ENCODE data around the gene ARRDC5.
"Not testable (repeated sequence)": the region's sequence is repeated elsewhere in the genome, so short reads cannot be mapped to it uniquely, and the experiment has no call there.

ARRDC5 gene

GRCh38 chr19:4909897-4910593, 7.3 kb upstream of the ARRDC5 start:
- DNase-seq, result peak; percentile 67

- DNase-seq, result no peak
Observed at GRCh38 chr19:4909156-4909896, 6.6 kb upstream of the ARRDC5 start, which contains the start of gene UHRF1. Gene UHRF1 (plus strand): TSS chr19:4909501. CDS start chr19:4910886, 1,385 bp downstream.

GRCh38 chr19:4908781-4909155, 6.1 kb upstream of the ARRDC5 start:
- no peak for DNase-seq

GRCh38 chr19:4908360-4908759, 5.7 kb upstream of the ARRDC5 start:
- no peak for DNase-seq

- no peak for DNase-seq
Observed at GRCh38 chr19:4906963-4907362, 4.3 kb upstream of the ARRDC5 start.

- no peak for DNase-seq
Observed at GRCh38 chr19:4904481-4904880, 1.8 kb upstream of the ARRDC5 start.

- not testable (repeated sequence) for DNase-seq
Observed at GRCh38 chr19:4900879-4901278, 1.8 kb downstream of the ARRDC5 start.

- DNase-seq, result no peak
Observed at GRCh38 chr19:4897146-4897545, 5.5 kb downstream of the ARRDC5 start.

- DNase-seq, result no peak
Observed at GRCh38 chr19:4896372-4896771, 6.3 kb downstream of the ARRDC5 start.

GRCh38 chr19:4892962-4893361, 9.7 kb downstream of the ARRDC5 start:
- DNase-seq, result not testable (repeated sequence)

- no peak for DNase-seq
Observed at GRCh38 chr19:4891066-4891465, 11.6 kb downstream of the ARRDC5 start.

- peak; percentile 31 for DNase-seq
Observed at GRCh38 chr19:4889034-4889815, 13.5 kb downstream of the ARRDC5 start.

GRCh38 chr19:4887803-4888202, 14.9 kb downstream of the ARRDC5 start:
- DNase-seq, result not testable (repeated sequence)

GRCh38 chr19:4884993-4885392, 17.7 kb downstream of the ARRDC5 start:
- DNase-seq, result not testable (repeated sequence)

- not testable (repeated sequence) for DNase-seq
Observed at GRCh38 chr19:4882874-4883273, 19.8 kb downstream of the ARRDC5 start.

- no peak for DNase-seq
Observed at GRCh38 chr19:4879041-4879440, 23.7 kb downstream of the ARRDC5 start.

- no peak for DNase-seq
Observed at GRCh38 chr19:4878491-4878968, 24.2 kb downstream of the ARRDC5 start.

- DNase-seq, result no peak
Observed at GRCh38 chr19:4877753-4878490, 24.8 kb downstream of the ARRDC5 start.

GRCh38 chr19:4873930-4874329, 28.8 kb downstream of the ARRDC5 start:
- no peak for DNase-seq

GRCh38 chr19:4871711-4872110, 31.0 kb downstream of the ARRDC5 start:
- DNase-seq, result no peak

GRCh38 chr19:4870025-4870700, 32.5 kb downstream of the ARRDC5 start:
- DNase-seq, result peak; percentile 85

- no peak for DNase-seq
Observed at GRCh38 chr19:4868286-4868834, 34.3 kb downstream of the ARRDC5 start.

All from kidney glomerular epithelial cell (primary cell).